GM18858 (cell line): ENCODE measurements around the gene DIPK1B.

ENCODE experiments used
- ATAC-seq: cut with Tn5 transposase; IDR thresholded peaks from one replicate; pipeline ENCODE4 v1.9.1; 2021; ENCODE audit not compliant: unreplicated experiment

DIPK1B gene

DNA sequence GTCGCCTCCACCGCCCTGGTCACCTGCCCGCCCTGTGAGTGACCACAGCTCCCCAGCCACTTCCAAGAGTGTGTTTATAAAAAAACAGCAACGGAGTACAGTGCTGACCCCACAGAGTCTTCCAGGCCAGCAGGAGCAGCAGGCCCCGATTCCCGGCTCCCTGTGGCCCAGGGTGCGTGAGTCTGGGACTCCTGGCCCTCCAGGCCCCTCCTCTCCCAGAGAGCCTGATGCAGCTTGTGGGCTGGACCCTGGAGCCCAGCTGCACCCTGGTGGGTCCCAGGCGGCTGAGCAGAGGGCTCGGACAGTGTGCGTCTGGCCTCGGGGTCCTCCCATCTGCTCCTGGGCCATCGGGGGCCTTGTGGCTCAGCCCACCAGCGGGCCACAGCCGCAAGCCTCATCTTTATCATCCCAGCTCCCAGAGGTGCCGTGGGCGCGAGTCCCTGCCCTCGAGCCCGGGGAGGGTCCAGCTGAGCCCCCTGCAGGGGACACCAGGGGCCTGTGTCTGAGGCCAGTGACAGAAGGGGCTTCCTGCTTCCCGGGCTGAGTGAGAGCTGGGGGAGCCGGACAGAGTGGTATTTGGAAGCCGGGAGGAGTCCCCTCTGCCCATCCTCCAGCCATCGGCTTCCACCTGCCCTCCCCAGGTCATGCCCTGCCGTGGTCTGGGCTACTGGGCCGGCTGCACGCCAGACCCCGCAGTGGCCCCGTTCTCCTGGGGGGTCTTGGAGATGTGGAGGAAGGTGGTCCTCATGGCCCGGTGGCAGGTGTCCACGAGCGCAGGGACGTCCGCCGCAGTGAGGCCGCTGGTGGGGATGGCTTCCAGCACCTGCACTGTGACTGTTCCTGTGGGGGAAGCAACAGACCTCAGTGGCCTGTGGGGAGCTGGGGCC lies 39.0 kb upstream of the DIPK1B start:
- no peak for ATAC-seq

DNA sequence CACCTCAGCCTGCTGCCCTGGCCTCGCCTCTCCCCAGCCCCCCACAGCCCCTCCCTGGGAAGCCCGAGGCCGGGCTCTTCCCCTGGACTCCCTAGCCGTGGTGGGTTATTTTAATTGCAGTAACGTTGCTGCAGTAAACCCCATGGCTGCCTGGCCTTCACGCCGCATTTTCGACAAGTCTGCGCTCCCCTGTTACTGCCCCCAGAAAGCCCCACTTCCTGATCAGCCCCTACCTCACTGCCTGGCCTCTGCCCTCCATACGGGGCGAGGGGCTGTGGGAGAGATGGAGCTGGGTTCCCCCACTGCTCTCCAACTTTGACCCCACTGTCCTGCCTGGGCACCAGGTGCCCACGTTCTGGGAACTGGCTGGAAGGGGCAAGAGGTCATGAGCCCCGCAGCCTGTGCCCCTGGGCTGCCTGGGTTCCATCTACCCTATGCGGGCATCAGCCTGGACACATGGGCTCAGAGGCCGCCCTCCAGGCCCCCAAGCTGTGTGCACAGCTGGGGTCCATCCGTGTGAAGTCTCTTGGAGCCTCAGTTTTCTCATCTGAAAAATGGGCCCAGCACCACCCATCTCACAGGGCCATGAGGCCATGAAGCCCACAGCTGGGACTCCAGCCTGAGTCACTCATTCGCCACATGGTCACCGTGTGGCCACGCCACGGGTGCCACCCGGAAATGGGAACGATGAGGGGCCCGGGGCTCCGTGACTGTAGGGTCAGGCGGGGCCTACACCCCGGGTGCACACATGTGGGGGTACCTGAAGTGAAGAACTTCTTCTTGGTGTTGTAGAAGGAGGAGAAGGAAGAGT lies 38.2 kb upstream of the DIPK1B start:
- ATAC-seq, result no peak

DNA sequence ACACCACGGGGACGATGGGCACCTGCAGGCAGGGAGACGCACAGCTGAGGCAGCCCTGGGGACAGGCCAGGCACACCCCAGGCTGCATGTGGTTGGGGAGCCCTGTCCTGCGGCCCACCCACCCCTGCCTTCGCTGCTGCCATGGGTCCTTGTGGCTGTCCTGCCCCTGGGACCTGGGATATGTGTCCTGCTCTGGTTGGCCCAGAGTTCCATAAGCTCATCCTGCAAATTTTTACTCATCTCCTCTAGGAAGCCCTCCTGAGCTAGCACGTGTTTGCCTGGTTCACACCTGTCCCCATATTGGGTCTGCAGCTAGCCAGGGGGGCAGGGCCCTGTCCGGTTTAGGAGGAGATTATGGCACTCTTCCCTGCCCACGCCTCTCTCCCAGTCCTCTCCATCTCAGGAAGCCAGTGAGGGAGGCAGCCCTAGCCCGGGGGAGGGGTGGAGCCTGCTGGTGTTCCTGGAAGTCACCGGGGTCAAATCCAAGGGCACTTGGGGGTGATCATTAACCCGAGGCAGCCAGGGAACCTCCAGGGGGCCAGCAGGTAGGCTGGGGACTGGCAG lies 37.5 kb upstream of the DIPK1B start:
- no peak for ATAC-seq

DNA sequence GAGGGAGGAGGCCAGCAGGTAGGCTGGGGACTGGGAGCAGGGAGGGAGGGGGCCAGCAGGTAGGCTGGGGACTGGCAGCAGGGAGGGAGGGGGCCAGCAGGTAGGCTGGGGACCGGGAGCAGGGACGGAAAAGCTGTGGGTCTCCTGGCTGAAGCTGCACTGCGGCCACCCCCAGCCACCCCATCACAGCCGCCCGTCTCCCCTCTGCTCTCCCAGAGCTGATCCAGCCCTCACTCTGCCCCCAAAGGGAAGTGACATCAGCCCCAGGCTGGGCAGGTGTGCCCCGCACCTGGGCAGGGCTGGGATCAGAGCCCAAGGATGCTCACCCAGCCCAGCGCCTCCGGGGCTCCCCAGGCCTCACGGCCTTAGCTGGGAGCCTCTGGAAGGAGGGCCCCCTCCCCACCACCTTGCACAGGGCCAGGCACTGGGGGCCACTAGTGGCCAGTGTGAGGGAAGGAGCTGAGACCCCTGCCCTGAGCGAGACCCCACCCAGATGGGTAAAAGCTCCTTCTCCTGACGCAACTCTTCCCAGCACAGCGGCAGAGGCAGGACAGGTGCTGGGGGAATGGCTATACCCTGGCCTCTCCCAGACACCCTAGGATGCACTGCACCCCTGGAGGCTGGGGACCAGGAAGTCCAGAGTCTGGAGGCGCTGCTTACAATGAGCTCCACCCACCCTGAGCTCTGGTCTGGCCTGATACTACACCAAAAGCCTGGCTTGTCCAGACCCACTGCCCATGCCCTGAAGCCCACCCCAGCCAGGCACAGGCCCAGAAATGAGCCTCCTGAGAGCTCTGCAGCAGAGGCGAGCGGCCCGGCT lies 36.7 kb upstream of the DIPK1B start:
- ATAC-seq, result no peak

DNA sequence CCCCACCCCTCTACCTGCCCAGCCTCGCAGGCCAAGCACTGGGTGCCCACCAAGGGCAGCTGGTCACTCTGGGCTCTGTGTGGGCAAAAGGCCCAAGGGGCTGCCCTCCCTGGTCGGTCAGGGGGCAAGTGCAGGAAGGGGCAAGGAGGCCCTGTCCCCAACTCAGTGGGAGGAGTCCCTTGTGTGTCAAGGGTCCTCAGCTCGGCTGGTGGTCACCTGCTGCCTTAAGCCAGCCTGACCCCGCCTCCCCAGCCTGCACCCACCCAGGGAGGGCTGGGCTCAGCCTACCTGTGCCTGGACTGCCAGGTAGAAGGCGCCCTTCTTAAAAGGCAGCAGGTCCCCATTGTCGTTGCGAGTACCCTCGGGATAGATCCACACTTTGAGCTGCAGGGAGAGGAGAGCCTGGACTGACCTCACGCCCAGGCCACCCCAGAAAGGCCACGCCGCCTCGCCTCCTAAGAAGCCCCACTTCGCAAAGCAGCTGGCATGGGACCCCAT lies 36.0 kb upstream of the DIPK1B start:
- no peak for ATAC-seq

DNA sequence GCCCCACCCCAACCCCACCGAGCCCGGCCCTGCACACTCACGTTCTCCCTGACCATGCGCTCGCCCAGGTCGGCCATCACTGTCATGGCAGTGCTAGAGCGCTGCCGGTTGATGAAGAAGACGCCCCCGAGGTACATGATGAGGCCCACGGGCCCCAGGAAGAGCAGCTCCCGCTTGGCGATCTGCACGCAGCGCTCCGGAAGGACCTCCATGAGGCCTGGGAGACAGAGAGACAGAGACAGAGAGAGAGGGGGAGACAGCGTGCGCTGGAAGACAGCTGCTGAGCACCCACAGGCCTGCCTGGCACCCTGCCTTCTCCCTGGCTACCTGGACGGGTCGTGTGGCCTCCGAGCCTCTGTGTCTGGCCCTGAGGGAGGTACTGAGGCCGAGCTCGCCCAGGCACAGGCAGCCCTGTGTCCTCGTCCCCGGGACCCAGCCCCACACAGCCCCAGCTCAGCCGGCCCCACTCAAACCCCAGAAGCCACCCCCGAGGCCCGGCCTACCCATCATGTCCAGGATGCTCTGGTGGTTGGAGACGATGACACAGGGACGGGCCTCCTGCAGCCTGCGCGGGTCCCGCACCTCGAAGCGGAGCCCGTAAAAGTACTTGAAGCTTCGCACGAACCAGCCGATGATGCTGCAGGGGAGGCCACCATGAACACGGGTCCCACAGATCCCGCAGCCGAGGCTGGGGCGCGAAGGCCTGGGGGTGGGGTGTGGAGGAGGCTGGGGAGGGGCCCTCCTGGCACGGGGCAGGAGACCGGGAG lies 35.3 kb upstream of the DIPK1B start:
- ATAC-seq, result no peak

DNA sequence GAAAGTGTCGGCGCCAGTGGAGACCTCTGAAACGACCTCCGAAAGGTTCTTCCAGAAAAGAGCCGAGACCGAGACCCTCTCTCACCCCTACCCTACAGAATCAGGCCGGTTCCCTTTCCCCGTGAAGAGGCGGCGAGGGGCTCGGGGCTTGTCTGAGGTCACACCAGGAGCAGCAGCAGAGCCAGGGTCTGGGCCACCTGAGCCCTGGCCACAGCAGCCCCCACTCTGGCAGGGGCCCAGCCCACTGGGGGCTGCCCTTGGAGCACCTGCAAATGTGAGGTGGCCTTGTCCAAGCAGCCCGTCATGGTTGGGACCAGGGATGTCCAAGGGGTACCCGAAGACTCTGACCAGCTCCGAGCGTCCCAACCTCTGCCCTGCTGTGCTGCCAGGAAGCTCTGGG lies 34.3 kb upstream of the DIPK1B start:
- ATAC-seq, result no peak

DNA sequence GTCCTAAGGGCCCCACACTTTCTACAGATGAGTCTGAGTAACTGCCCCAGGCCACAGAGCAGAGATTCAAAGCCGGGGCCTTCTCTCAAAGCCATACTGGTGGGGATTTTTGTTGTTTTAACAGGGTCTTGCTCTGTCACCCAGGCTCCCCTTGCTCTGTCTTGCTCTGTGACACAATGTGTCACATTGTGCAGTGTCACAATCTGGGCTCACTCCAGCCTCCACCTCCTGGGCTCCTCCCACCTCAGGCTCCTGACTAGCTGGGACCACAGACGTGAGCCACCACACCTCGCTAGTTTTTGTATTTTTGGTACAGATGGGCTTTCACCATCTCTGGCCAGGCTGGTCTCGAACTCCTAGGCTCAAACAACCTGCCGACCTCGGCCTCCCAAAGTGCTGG lies 33.7 kb upstream of the DIPK1B start:
- ATAC-seq, result no peak

DNA sequence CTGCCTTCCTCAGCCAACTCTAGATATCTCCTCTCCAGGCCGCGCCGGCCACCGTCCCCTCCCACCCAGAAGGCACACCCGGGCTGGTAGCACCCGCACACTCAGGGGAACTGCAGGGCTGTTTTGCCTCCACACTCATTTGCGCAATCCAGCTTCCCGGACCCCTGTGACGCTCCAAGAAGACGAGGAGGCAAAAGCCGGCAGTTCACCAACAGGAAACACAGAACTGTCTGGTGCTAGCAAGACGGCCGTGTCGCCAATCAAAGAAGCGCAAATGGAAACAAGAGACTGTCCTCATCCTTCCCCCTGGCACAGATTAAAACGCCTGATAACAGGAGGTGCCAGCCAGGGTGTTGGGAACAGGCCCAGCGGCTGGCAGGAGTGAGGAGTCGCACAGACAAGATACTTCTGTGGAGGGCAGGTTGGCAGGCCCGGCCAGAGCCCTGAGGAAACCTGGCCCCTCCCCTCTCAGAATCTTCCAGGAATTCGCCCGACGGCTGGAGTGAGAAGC lies 32.9 kb upstream of the DIPK1B start:
- ATAC-seq, result no peak

DNA sequence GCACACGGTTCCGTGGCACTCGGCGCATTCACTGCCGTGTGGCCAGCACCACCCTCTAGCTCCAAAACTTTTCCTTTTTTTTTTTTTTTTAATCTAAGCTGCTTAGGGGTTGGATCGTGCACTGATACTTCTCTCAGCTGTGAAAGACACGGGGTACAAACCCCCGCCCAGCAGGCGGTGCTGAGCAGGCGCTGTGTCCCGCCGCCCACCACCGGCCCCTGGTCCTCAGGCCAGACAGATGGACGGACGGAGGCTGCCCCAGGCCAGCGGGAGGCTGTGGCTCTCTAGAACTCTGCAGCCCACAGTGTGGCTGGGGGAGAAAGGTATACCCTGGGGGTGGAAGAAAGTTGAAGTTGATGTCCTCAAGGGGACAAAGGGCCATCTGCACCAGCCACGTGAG lies 31.3 kb upstream of the DIPK1B start:
- ATAC-seq, result no peak

DNA sequence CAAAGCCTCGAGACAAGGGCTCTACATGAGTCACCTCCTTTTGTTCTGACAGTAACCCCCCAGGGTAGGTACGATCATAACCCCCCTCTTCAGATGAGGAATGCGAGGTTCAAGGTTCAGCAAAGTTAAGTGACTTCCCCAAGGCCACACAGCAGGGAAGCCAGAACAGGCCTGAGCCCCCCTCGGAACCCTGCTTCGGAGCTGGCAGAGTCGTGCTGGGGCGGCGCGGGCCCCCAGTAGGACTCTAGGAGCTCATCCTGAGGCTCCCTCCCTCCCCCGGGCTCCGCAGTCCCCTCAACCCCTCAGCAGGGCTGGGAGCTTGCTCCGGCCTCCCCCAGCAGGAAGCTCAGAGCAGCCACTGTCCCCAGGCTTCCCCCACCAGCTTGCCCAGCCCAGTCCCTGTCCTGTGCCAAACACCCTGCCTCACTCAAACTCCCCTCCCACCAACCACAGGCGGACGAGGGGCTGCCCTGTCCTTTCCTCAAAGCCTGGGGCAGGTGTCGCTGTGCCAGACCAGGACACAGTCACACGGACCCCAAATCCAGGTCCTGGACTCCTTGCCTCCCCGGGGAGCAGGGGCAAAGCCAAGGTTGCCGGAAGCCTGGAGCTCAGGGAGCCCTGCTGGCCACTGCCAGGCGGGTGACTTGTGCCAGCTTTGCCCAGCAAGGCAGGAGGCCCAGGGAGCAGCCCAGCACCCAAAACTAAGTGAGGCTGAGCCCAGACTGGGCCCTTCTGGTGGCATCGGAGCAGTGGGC lies 30.2 kb upstream of the DIPK1B start:
- no peak for ATAC-seq

DNA sequence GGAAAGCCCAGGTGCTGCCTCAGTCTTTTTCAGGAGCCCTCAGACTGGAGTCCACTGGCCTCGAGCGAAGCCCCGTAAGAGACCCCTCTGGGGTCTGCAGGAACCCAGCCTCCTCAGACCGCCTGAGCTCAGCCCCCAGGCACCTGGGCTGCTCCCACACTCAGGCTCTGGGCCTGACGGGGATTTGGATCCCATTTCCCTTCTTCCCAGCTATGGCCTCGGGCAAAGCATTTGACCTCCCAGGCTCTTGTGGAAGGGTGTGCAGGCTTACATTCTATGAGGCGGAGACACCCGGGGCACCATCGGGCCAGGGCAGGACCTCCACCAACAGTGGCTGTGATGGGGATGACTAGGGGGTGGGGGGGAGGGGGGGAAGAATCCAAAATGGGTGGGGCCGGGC lies 29.7 kb upstream of the DIPK1B start:
- ATAC-seq, result no peak

DNA sequence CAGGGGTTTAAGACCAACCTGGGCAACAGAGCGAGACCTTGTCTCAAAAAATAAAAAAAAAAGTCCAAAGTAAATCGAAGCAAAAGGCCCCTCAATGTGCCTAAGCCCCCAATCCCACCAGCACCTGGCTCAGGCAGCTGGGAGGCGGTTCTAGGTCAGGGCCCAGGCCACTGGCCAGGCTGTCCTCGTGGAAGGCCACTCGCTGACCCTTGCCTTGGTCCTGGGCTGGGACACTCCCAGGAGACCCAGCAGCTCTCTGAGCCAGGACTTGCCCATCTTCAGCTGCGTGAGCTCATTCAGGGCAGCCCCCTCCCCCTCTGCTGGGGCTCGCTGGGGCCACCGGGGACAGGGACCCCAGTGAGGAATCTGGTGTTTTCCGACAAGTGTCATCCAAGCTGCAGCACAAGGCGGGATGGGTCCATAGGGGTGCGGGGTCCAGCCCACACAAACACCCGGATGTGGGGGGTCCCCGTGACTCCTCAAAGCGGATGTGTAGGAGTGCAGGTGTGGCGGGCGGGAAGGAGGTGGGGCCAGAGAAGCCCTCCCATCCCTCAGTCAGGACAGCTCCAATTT lies 29.1 kb upstream of the DIPK1B start:
- no peak for ATAC-seq

DNA sequence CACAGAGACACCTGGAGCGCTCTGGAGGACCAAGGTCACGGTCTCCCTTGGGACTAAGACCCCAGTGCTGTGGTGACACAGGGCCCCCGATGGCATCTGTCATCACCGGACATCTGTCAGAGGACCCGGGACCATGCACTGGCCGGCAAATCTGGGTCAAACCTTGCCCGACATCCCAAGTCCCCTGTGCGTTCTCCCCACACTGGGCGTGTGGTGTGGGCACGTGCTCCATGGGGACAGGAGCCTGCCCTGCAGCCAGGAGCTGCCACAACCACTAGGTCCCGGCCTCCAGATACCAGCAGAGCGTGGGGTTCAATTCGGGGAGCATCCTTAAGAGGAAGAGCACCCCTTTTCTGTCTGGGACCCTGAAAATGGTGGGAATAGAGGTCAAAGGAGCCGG lies 28.6 kb upstream of the DIPK1B start:
- no peak for ATAC-seq

DNA sequence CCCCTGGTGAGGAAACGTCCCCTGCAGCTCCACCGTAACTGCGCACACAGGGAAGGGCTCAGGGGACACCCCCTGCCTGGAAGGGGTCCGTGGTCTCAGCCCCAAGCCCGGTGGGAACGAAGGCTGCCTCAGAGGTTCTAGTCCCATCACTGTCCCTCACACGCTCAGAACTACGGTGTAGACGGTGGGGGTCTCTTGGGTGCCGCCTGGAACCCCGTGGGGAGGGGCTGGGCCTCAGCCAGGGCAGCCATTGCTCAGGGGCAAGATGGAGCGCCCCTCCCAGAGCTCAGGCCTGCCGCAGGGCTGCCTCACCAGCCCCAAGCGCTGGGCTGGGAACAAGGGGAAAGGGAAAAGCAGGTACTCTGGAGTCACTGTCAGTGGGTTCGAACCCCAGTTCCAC lies 28.0 kb upstream of the DIPK1B start:
- no peak for ATAC-seq

DNA sequence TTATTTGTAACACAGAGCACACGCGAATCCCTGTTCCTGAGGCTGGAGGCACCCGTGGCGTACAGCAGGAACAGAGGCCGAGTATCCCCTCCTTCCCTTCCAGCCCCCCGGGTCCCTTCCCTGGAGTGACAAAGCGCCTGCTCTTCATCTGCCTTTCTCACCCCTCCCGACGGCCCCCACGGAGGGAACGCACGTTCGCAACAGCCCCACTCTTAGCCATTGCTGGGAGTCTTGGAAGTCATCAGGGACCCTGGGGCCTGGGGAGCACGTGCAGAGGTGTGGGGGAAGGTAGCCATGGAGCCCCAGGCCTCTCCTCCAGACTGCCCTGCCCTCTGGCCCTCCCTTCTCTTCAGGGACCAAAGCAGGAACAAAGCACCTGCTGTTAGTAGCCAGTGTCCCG lies 27.6 kb upstream of the DIPK1B start:
- ATAC-seq, result no peak

DNA sequence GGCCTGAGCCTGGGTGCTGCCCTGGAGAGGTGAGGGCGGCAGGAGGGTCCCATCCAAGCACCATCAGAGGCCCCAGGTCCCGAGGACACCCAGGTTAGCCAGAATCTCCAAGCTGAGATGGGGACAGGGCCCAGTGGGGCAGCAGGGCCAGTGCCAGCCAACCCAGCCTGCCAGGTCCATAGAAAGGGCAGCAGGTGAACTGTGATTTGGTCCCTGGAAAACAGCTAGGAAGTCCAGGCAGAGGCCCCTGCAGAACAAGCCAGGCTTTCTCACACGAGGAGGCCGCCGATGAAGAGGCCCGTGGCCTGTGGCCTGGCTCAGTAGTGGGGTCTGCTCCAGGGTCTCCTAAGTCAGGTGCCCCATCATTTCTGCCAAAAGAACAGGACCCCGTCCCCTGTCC lies 27.2 kb upstream of the DIPK1B start:
- ATAC-seq, result no peak

DNA sequence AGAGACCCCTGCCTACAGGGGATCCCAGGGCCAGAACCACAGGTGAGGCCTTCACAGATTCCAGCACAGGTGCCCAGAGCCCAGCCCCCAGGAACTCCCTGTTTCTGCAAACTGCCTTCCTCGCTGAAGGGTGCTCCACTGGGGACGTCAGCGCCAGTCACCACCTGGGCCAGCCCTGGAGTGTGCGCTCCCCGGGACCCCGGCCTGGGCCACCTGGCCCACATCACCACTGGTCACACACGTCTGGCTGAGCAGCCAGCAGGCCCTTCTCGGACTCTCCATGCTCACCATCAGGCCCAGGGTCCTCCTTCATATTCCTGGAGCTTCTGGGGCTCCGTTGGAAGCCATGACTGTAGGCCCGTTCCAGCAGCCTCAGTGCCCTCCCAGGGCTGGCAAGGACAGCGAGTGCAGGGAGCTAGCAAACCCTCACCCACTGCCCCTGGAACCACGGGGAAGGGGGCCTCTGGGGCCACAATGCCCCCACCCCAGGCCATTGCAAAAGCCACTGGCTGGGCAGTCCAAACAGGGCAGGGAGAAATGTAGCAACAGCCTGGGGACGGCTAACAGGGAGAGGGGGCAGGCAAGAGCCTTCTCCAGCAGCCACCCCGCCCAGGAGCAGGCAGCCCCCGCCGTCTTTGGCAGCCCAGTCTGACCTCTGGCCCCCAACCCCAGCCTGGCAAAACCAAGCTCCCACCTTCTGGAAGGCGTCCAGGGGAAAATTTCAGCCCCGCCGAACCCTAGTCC lies 26.4 kb upstream of the DIPK1B start:
- no peak for ATAC-seq

DNA sequence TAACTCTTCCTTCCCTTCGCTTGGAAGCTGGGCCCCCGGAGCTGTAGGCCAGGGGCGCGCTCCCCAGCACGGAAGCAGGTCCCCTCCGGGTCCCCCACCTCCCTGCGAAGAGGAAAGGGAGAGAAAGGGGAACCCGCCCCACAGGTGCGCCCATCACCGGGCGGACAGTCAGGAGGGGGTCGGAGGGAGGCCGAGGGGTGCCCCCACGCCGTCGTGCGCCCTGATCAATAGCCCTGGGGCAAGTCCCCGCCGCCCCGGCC lies 25.9 kb upstream of the DIPK1B start:
- no peak for ATAC-seq
